Measurements from ENCODE around the gene TAF10.

The TAF10 gene

GRCh38 chr11:6566704-6567370, 45.2 kb downstream of the TAF10 start:
- no peaks in the 10 kb centered on the region for H3K27me3 ChIP-seq (ENCODE audit: insufficient read depth, low read depth, severe bottlenecking)
- no peak for DNase-seq
- no peaks in the 10 kb centered on the region for H3K36me3 ChIP-seq
- H3K9me3 ChIP-seq (ENCODE audit: severe bottlenecking), result no peaks in the 10 kb centered on the region
- no peak overlapping the region for H3K4me3 ChIP-seq (ENCODE audit: low read depth, low read length)
- no peak for TF ChIP-seq CTCF (IDR thresholded peaks at IDR 0.05; ENCODE audit: low read depth, low read length)
- no peak overlapping the region for H3K27ac ChIP-seq

GRCh38 chr11:6565988-6566703, 45.9 kb downstream of the TAF10 start:
- no peak for DNase-seq
- H3K27me3 ChIP-seq (ENCODE audit: insufficient read depth, low read depth, severe bottlenecking), result no peaks in the 10 kb centered on the region
- H3K27ac ChIP-seq, result no peak overlapping the region
- H3K36me3 ChIP-seq, result no peaks in the 10 kb centered on the region
- TF ChIP-seq CTCF (IDR thresholded peaks at IDR 0.05; ENCODE audit: low read depth, low read length), result no peak
- H3K9me3 ChIP-seq (ENCODE audit: severe bottlenecking), result no peaks in the 10 kb centered on the region
- no peak overlapping the region for H3K4me3 ChIP-seq (ENCODE audit: low read depth, low read length)

- no peaks in the 10 kb centered on the region for H3K9me3 ChIP-seq (ENCODE audit: severe bottlenecking)
- no peak overlapping the region for H3K4me3 ChIP-seq (ENCODE audit: low read depth, low read length)
- H3K36me3 ChIP-seq, result no peaks in the 10 kb centered on the region
- no peak overlapping the region for H3K27ac ChIP-seq
- no peaks in the 10 kb centered on the region for H3K27me3 ChIP-seq (ENCODE audit: insufficient read depth, low read depth, severe bottlenecking)
- no peak for TF ChIP-seq CTCF (IDR thresholded peaks at IDR 0.05; ENCODE audit: low read depth, low read length)
- DNase-seq, result no peak
Measured at GRCh38 chr11:6565325-6565724, 46.7 kb downstream of the TAF10 start.

GRCh38 chr11:6563667-6564066, 48.3 kb downstream of the TAF10 start:
- H3K27me3 ChIP-seq (ENCODE audit: insufficient read depth, low read depth, severe bottlenecking), result no peaks in the 10 kb centered on the region
- TF ChIP-seq CTCF (IDR thresholded peaks at IDR 0.05; ENCODE audit: low read depth, low read length), result no peak
- H3K9me3 ChIP-seq (ENCODE audit: severe bottlenecking), result no peaks in the 10 kb centered on the region
- H3K27ac ChIP-seq, result no peak overlapping the region
- no peak for DNase-seq
- H3K4me3 ChIP-seq (ENCODE audit: low read depth, low read length), result no peak overlapping the region
- no peaks in the 10 kb centered on the region for H3K36me3 ChIP-seq

- no peak for DNase-seq
- no peak overlapping the region for H3K4me3 ChIP-seq (ENCODE audit: low read depth, low read length)
- no peaks in the 10 kb centered on the region for H3K36me3 ChIP-seq
- H3K27me3 ChIP-seq (ENCODE audit: insufficient read depth, low read depth, severe bottlenecking), result no peaks in the 10 kb centered on the region
- no peak for TF ChIP-seq CTCF (IDR thresholded peaks at IDR 0.05; ENCODE audit: low read depth, low read length)
- no peak overlapping the region for H3K27ac ChIP-seq
- H3K9me3 ChIP-seq (ENCODE audit: severe bottlenecking), result no peaks in the 10 kb centered on the region
Measured at GRCh38 chr11:6563121-6563619, 48.8 kb downstream of the TAF10 start.

Measured in WERI-Rb-1 (cell line).